Neuron (in vitro differentiated cells): ENCODE measurements around the gene VPS4B.

ENCODE experiments used
- H2AFZ ChIP-seq: one replicate; pipeline ENCODE4 v1.6.1; 2013; ENCODE audit warnings: low read depth, mild to moderate bottlenecking, inconsistent platforms, low read length, moderate library complexity
- H3K27me3 ChIP-seq: one replicate; pipeline ENCODE4 v1.6.1; 2013; ENCODE audit warnings: low read length; ENCODE audit not compliant: insufficient read depth
- H3K36me3 ChIP-seq: one replicate; pipeline ENCODE4 v1.6.1; 2013; ENCODE audit warnings: low read length; ENCODE audit not compliant: insufficient read depth
- H3K4me1 ChIP-seq: one replicate; pipeline ENCODE4 v1.6.1; 2013; ENCODE audit warnings: low read length; ENCODE audit not compliant: insufficient read depth
- H3K4me3 ChIP-seq: 2 replicates; pipeline ENCODE4 v1.5.1; 2013; ENCODE audit warnings: mild to moderate bottlenecking, low read length, moderate library complexity
- H3K9me3 ChIP-seq: one replicate; pipeline ENCODE4 v1.6.1; 2013; ENCODE audit warnings: low read length

Gene VPS4B

DNA sequence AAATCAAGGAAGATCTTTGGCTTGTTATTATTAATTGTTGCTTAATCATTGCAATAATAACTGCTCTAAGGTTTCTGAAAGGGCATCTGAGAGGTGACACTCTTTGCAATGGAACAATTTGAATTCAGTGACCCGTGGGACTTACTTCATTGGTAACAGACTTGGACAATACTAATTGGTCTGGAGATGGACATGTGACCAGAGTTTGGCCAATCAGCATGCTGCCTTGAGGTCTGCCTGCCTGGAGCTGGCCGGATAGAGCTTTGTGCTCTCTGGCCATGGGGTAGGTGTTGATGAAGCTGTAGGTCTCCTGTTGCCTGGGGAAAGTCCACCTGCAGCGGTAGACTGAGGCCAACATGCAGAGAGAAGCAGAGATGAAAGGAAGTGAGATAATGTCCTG, 24.0 kb upstream of the VPS4B start:
- no peaks in the 10 kb centered on the region for H3K9me3 ChIP-seq

DNA sequence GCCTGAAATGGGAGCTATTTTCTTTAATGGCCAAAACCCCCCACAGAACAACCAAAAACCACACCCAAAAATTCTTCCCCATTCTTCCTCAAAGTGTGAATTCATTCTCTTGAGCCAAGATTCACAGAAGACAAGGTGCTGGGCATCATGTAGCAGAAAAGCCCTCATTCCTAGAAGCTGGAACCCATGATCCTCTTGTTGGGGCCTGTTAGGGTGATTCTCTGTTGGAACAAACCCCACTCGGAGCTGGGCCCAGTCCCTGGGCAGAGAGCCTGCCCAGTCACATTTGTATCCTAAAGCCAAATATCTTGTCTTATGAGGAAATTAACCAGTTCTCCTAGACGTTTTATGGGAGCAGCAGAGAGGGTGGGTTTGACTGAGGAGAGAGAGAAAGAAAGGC, 22.8 kb upstream of the VPS4B start:
- Histone ChIP-seq H3K9me3 (no peaks in the 10 kb centered on the region), H3K4me1 (peaks cover 3% of the 10 kb centered on the region), H3K36me3 (no peaks in the 10 kb centered on the region), H2AFZ (no peak overlapping the region), H3K4me3 (no peak overlapping the region), H3K27me3 (peaks cover 3% of the 10 kb centered on the region)

More for the DNA sequence above, 24.0 kb upstream of the VPS4B start:
- H3K27me3 ChIP-seq: peaks cover 3% of the 10 kb centered on the region
- H3K36me3 ChIP-seq: no peaks in the 10 kb centered on the region
- H3K4me1 ChIP-seq: peaks cover 3% of the 10 kb centered on the region
- no peak overlapping the region for H2AFZ ChIP-seq
- H3K4me3 ChIP-seq: no peak overlapping the region

DNA sequence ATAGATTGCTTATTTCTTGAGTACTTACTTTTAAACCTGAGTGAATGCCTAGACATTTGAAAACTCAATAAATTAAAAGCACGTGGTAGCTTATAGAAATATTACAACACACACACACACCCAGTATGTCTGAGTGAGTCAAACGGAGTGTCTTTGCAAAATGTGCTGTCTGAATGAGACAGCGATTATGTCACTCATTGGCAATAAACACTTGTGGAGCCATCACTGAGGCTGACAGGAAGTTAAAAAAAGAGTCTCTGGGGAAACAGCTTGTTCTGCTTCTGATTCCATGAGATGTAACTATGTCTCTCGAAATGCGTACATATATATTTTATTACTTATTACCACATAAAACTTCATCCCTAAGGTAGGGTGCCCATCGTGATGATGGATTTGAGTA, 22.3 kb upstream of the VPS4B start:
- H3K4me1 ChIP-seq: no peaks in the 10 kb centered on the region
- H3K36me3 ChIP-seq: no peaks in the 10 kb centered on the region
- peaks cover 3% of the 10 kb centered on the region for H3K27me3 ChIP-seq
- H3K4me3 ChIP-seq: no peak overlapping the region
- H3K9me3 ChIP-seq: no peaks in the 10 kb centered on the region
- no peak overlapping the region for H2AFZ ChIP-seq

DNA sequence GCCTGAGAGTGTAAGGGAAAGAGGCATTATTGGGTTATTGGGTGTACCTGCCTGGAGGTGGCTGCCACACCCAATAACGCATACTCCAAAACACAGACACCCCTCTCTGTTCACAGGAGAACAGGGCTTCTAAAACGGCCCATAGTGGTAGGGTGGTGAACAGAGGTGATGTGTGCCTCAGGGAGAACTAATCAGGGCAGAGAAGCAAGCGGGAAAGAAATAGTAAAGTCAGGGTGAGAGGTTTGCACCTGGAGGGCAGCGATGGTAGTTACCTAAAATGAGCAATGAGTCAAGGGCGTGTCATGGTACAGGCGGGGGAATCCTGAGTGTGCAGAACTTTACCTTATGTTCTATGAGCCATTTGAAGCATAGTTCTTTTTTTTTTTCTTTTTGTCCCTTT, 21.6 kb upstream of the VPS4B start:
- no peak overlapping the region for H3K4me3 ChIP-seq
- H3K4me1 ChIP-seq: no peaks in the 10 kb centered on the region
- H3K36me3 ChIP-seq: no peaks in the 10 kb centered on the region
- H3K27me3 ChIP-seq: peaks cover 3% of the 10 kb centered on the region
- H2AFZ ChIP-seq: no peak overlapping the region
- H3K9me3 ChIP-seq: no peaks in the 10 kb centered on the region

DNA sequence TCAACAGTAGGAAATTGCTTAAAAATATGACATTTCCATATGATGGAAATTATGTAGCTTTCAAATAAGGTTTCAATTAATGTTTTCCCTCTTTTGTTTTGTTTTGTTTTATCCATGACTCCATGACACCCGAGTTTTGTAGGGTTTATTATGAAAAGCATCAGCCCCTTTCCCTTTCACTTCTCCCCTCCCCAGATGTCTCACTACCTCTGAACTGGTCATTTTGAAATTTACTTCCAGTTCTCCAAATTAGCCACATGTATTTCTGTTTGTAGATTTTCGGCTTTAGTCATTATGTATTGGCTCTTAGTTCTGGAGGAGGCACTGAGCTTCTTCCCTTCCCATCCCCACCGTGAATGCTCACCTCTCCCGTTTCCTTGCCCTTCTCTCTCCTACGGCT, 18.6 kb upstream of the VPS4B start:
- Histone ChIP-seq H3K9me3 (no peaks in the 10 kb centered on the region), H3K4me1 (no peaks in the 10 kb centered on the region), H3K27me3 (peaks cover 3% of the 10 kb centered on the region), H3K36me3 (no peaks in the 10 kb centered on the region), H2AFZ (no peak overlapping the region), H3K4me3 (no peak overlapping the region)

DNA sequence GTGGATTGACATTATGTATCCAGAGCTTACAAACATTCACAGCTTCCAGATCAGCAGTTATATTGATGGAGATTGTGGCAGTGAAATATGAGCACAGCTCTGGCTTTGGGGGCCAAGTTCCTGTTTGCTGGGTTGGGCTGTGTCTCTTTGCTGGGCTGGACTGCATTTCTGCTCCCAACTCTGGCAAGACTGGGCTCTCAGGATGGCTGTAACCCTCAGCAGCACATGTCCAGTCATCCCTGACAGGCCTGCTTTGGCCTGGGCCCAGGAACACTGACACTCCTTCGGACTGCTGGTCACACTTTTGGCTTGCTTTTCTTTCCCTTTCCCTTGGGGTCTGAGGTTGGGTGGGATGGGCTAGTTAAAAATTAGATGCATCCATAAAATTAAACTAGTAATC, 17.9 kb upstream of the VPS4B start:
- H3K4me1 ChIP-seq: no peaks in the 10 kb centered on the region
- no peak overlapping the region for H2AFZ ChIP-seq
- H3K36me3 ChIP-seq: no peaks in the 10 kb centered on the region
- no peaks in the 10 kb centered on the region for H3K9me3 ChIP-seq
- H3K27me3 ChIP-seq: peaks cover 3% of the 10 kb centered on the region
- H3K4me3 ChIP-seq: no peak overlapping the region

DNA sequence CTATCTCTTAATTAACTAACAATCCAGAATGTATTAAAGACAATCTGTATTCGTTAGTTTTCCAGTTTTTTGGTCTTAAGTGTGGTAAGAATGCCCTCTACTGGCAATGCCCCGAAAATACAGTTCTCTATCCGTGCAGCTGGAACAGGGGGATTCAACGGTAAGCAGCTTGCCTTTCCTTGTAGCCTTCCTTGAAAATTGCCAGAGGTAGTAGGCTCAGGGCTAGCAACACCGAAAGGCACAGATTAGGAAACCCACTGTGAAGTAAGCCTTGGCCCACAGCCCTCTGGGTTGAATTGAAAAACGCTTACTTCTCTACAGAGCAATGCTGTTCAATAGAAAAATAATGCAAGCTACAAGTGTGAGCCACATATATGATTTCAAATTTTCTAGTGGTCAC, 17.1 kb upstream of the VPS4B start:
- H2AFZ ChIP-seq: no peak overlapping the region
- no peaks in the 10 kb centered on the region for H3K4me1 ChIP-seq
- H3K4me3 ChIP-seq: no peak overlapping the region
- no peaks in the 10 kb centered on the region for H3K36me3 ChIP-seq
- H3K27me3 ChIP-seq: peaks cover 3% of the 10 kb centered on the region
- no peaks in the 10 kb centered on the region for H3K9me3 ChIP-seq

DNA sequence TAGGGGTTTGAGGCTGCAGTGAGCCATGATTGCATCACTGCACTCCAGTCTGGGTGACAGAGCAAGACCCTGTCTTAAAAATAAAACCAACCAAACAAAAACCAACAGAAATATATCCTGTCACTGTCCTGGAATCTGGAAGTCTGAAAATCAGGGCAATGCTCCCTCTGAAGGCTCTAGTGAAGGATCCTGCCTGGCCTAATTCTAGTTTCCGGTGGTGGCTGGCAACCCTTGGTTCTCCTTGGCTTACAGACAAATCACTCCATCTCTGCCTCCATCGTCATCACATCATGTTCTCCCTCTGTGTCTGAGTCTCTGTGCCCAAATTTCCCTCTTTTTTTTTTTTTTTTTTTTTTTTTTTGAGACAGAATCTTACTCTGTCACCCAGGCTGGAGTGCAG, 15.9 kb upstream of the VPS4B start:
- Histone ChIP-seq H2AFZ (no peak overlapping the region), H3K27me3 (peaks cover 6% of the 10 kb centered on the region), H3K4me3 (no peak overlapping the region), H3K4me1 (no peaks in the 10 kb centered on the region), H3K9me3 (no peaks in the 10 kb centered on the region), H3K36me3 (no peaks in the 10 kb centered on the region)

DNA sequence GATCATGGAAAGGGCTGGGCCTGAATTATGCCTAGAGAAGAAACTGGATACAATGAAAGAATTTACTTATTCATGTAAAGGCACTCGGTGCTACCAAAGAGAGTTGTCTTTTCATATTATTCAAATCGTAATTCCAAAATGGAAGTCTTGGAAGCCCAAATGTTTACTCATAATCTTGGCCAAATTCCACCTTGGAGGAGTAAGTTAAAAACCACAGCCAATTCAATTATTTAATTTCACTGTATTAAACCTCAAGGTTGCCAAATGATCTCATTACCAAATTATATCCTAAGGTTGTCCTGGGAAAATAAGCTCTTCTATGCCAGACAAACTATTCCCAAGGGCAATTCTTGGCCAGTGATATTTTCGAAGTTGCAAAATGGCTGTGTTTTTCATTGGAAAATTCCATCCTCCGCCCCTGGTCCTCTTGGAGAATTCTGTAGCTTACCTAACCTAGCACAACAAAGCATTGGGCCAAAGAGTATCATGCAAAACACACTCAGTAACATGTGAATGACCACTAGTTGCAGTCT, 11.1 kb upstream of the VPS4B start:
- Histone ChIP-seq H3K9me3 (no peaks in the 10 kb centered on the region), H3K4me1 (no peaks in the 10 kb centered on the region), H3K27me3 (peaks cover 5% of the 10 kb centered on the region), H3K4me3 (no peak overlapping the region), H3K36me3 (no peaks in the 10 kb centered on the region), H2AFZ (no peak overlapping the region)

DNA sequence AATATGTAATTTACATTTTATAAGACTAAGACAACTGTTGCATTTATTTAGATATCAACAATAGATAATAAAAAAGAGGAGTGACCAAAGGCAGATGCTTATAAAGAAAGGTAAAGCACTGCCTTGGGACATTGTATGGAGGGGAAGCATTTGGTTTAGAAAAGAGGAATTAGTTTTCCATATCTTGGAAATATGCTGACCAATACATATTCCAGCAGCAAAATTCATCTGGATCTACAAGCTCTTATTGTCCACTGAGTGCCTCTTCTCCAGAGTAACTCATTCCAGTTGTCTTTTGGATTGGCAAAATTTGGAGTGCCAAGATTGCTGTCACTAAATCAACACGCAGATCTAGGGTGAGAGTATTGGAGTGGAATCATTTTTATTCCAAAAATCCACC, 8.9 kb upstream of the VPS4B start:
- no peaks in the 10 kb centered on the region for H3K36me3 ChIP-seq
- no peaks in the 10 kb centered on the region for H3K9me3 ChIP-seq
- H3K4me1 ChIP-seq: no peaks in the 10 kb centered on the region
- H2AFZ ChIP-seq: no peak overlapping the region
- H3K4me3 ChIP-seq: no peak overlapping the region
- peaks cover 5% of the 10 kb centered on the region for H3K27me3 ChIP-seq

DNA sequence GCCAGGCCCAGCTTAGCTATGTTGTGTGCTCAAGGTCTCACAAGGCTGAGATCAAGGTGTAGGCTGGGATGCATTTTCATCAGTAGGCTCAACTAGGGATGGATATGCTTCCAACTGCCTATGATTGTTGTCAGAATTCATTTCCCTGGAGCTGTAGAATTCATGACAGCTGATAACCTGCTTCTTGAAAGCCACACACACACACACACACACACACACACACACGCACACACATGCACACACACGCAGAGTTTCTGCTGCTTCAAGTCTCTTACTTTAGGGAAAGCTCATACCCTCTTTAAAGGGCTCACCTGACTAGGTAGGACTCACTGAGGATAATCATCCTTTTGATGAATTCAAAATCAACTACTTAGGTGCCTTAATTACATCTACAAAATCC, 8.2 kb upstream of the VPS4B start:
- Histone ChIP-seq H3K36me3 (no peaks in the 10 kb centered on the region), H3K9me3 (no peaks in the 10 kb centered on the region), H2AFZ (no peak overlapping the region), H3K4me1 (no peaks in the 10 kb centered on the region), H3K4me3 (no peak overlapping the region), H3K27me3 (peaks cover 5% of the 10 kb centered on the region)

DNA sequence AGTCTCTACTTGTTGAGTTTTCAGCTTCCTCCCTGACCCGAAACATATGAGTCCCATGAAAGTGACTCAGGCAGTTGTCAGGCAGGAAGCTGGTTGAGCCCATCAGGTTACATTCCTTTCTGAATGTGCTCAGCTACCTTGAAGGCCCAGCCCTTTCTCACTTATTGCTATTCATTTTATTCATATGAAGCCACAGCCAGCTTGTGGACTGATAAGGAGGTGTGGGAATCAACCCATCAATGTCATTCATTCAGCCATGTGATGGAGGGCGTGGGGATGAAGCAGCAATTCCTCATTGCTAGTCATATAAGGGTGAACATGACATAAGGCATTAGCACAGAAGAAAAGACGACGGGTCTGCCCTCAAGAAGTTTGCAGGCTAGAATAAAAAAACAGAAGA, 5.3 kb upstream of the VPS4B start:
- Histone ChIP-seq H2AFZ (no peak overlapping the region), H3K9me3 (no peaks in the 10 kb centered on the region), H3K4me1 (peaks cover 5% of the 10 kb centered on the region), H3K4me3 (no peak overlapping the region), H3K27me3 (peaks cover 2% of the 10 kb centered on the region), H3K36me3 (no peaks in the 10 kb centered on the region)

DNA sequence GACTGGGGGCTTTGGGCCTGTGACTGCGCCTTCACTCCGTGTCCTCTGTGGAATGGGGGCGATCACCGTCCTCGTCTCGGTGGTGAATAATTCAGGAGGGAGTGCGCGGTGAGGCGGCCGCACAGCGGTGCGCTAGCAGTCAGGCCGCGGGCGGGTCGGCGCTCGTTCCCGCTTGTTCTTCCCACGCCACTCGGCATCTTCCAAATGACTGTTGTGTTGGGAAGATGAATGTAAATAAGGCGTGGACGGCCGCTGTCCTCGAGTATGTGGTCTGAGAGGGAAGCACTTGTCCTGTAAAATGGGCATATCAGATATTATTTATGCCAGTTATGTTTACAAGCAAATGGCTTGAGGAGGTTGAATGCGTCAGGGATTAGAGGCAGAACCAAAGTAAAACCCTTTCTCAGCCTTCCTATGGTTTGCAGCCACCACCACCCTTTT, 608 bp upstream of the VPS4B start:
- Histone ChIP-seq H3K4me3 (peak overlapping the region; percentile 91), H2AFZ (peak overlapping the region; percentile 27), H3K27me3 (no peaks in the 10 kb centered on the region), H3K36me3 (peaks cover 11% of the 10 kb centered on the region), H3K9me3 (no peaks in the 10 kb centered on the region), H3K4me1 (peaks cover 11% of the 10 kb centered on the region)

DNA sequence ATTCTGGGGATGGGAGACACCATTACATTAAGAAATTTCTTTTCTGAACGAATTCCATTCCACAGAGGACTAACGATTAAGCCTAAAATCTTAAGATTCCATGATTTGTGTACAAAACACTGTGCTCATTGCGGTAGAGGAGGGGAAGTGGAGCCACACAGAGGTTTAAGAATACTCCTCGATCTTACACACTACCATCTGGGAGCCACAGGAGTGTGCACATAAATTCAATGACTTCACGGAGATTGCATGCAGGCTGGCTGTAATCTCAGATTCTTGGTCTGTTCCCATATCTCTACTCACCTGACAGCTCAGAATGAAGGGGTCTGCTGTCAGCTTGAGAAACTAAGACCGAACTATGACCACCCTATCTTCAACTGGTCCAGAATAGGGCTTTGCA, 762 bp downstream of the VPS4B start:
- Histone ChIP-seq H3K9me3 (no peaks in the 10 kb centered on the region), H3K27me3 (no peaks in the 10 kb centered on the region), H2AFZ (peak overlapping the region; percentile 70), H3K4me3 (peak overlapping the region; percentile 91), H3K4me1 (peaks cover 11% of the 10 kb centered on the region), H3K36me3 (peaks cover 24% of the 10 kb centered on the region)
